ENCODE measurements around the gene SPECC1L. TPM values are rescaled to one million over a fixed set of nuclear protein-coding genes. Genes with fewer than 3 reads are reported as not detected.

SPECC1L gene
- total RNA-seq, 4 donors from 2014 or later = 65.2 to 102 (median 69.2) TPM

DNA sequence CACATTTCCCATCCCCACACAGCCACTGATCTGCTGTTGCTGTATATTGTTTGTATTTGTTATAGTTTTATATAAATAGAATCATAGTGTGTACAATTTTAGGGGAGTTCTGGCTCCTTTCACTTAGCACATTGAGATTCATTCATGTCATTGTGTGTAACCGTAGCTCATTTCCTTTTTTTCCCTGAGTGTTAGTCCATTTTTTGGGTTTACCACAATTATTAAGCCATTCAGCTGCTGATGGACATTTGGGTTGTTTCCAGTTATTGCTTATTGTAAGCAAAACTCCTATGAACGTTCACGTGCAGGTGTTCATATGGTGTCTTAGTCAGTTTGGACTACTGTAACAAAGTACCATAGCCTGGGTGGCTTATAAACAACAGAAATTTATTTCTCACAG is 123.2 kb downstream of the SPECC1L start:
- no peak overlapping the region for H3K27ac ChIP-seq
- no peaks in the 10 kb centered on the region for H3K27me3 ChIP-seq
- no peak for DNase-seq
- H3K36me3 ChIP-seq = peaks cover 5 to 9% of the 10 kb centered on the region in 2 donors
- WGBS, 2 donors = 91 to 93% methylated on average over 3 of the region's 3 CpGs
- intact Hi-C loops (cut with DNase I) = no loop called here
- H3K4me1 ChIP-seq = peaks cover 0 to 21% of the 10 kb centered on the region in 2 donors
- H3K9me3 ChIP-seq = no peaks in the 10 kb centered on the region
- no peak overlapping the region for H3K4me3 ChIP-seq (replicated peaks in 1 of 3)
- no peak for TF ChIP-seq POLR2A (IDR thresholded peaks at IDR 0.05)
- TF ChIP-seq, protein P1, sequence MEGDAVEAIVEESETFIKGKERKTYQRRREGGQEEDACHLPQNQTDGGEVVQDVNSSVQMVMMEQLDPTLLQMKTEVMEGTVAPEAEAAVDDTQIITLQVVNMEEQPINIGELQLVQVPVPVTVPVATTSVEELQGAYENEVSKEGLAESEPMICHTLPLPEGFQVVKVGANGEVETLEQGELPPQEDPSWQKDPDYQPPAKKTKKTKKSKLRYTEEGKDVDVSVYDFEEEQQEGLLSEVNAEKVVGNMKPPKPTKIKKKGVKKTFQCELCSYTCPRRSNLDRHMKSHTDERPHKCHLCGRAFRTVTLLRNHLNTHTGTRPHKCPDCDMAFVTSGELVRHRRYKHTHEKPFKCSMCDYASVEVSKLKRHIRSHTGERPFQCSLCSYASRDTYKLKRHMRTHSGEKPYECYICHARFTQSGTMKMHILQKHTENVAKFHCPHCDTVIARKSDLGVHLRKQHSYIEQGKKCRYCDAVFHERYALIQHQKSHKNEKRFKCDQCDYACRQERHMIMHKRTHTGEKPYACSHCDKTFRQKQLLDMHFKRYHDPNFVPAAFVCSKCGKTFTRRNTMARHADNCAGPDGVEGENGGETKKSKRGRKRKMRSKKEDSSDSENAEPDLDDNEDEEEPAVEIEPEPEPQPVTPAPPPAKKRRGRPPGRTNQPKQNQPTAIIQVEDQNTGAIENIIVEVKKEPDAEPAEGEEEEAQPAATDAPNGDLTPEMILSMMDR (IDR thresholded peaks at IDR 0.05) = no peak

DNA sequence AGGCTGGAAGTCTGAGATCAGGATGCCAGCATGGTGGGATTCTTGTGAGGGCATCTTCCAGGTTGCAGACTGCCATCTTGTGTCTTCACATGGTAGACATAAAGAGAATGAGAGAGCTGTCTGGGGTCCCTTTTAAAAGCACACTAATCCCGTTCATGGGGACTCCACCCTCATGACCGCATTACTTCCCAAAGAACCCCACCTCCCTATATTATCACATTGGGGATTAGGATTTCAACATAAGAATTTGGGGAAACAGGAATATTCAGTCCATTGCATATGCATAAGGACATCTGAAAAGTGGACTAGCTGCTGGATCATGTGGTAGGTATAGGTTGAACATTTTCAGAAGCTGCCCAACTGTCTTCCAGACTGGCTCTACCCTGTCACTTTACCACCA is 123.6 kb downstream of the SPECC1L start:
- intact Hi-C loops (cut with DNase I) = no loop called here
- H3K36me3 ChIP-seq = peaks cover 5 to 9% of the 10 kb centered on the region in 2 donors
- peaks cover 0 to 21% of the 10 kb centered on the region in 2 donors for H3K4me1 ChIP-seq
- no peak overlapping the region for H3K4me3 ChIP-seq (replicated peaks in 1 of 3)
- WGBS, 2 donors = 88 to 91% methylated on average over 2 of the region's 2 CpGs
- no peak for TF ChIP-seq POLR2A (IDR thresholded peaks at IDR 0.05)
- TF ChIP-seq, protein P1 (IDR thresholded peaks at IDR 0.05) = no peak
- H3K27ac ChIP-seq = no peak overlapping the region
- no peaks in the 10 kb centered on the region for H3K27me3 ChIP-seq
- H3K9me3 ChIP-seq = no peaks in the 10 kb centered on the region
- DNase-seq = no peak

GRCh38 chr22:24398409-24398808 is 127.8 kb downstream of the SPECC1L start:
- no peak overlapping the region for H3K27ac ChIP-seq
- intact Hi-C loops (cut with DNase I) = no loop called here
- H3K4me1 ChIP-seq = peaks cover 9 to 22% of the 10 kb centered on the region in 2 donors

DNA sequence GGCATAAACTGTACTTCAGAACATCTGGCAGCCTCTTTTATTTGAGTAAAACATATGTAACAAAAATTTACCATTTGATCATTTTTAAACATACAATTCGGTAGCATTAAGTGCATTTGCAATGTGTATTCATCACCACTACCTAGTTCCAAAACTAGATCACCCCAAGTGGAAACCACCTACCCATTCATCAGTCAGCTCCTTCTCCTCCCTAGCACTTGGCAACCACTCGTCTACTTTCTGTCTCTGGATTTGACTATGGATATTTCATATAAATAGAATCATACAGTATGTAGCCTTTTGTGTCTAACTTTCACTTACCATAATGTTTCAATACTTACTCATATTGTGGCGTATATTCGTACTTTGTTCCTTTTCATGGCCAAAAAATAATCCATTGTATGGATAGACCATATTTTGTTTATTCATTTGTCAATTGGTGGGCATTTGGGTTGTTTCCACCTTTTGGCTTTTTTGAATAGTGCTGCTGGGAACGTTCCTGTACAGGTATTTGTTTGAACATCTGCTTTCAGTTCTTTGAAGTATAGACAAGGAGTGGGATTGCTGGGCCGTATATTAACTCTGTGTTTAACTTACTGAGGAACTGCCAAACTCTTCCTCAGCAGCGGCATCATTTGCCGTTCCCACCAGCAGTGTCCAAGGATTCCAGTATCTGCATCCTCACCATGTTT is 129.5 kb downstream of the SPECC1L start:
- TF ChIP-seq, protein P1 (IDR thresholded peaks at IDR 0.05) = no peak
- Histone ChIP-seq H3K27me3 (no peaks in the 10 kb centered on the region), H3K9me3 (no peaks in the 10 kb centered on the region), H3K36me3 (peaks cover 7 to 18% of the 10 kb centered on the region in 2 donors), H3K4me3 (replicated peaks in 1 of 3) (no peak overlapping the region), H3K27ac (no peak overlapping the region), H3K4me1 (peaks cover 9 to 27% of the 10 kb centered on the region in 2 donors)
- intact Hi-C loops (cut with DNase I) = no loop called here
- DNase-seq = no peak
- WGBS, 2 donors = 82 to 84% methylated on average over 8 of the region's 8 CpGs

More at GRCh38 chr22:24398409-24398808, 127.8 kb downstream of the SPECC1L start:
- peaks cover 5 to 9% of the 10 kb centered on the region in 2 donors for H3K36me3 ChIP-seq
- H3K27me3 ChIP-seq = no peaks in the 10 kb centered on the region
- TF ChIP-seq, protein P1 (IDR thresholded peaks at IDR 0.05) = no peak
- TF ChIP-seq POLR2A (IDR thresholded peaks at IDR 0.05) = no peak
- H3K4me3 ChIP-seq (replicated peaks in 1 of 3) = no peak overlapping the region
- no peaks in the 10 kb centered on the region for H3K9me3 ChIP-seq
- DNase-seq = no peak

DNA sequence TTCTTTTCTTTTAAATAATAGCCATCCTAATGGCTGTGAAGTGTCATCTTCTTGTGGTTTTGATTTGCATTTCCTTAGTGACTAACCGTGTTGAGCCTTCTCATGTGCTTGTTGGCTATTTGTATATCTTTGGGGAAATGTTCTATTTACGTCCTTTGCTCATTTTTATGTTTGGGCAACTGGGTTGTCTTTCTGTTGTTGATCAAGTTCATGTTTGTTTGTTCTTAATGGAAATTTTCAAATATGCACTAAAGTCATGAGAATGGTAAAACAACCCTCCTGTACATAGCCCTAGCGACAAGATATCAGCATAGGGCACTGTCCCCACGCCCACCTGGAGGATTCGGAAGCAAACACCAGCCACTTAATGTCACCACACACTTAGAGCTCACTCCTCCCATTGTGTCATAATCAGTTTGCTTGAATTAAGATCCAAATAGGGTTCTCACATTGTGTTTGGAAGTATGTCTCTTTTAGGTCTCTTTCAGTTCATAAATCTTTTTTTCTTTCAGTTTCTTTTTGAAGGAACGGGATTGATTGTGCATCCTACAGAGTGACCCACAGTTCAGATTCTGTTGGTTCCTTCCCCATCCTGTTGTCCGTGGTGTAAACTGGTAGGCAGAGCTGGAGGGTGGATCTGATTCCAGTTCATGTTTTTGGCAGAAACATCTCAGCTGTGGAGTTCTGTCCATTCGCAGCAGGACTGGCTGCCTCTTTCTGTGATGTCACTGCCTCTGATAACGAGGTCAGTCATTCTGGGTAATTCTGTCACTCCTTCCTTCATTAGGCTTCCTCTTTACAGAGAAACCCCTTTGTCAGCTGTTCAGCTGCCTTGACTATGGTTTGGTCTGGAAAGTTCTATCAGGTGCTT is 130.3 kb downstream of the SPECC1L start:
- H3K4me3 ChIP-seq (replicated peaks in 1 of 3) = no peak overlapping the region
- intact Hi-C loops (cut with DNase I) = no loop called here
- 75 to 76% methylated on average over 9 of the region's 9 CpGs for WGBS, 2 donors
- no peaks in the 10 kb centered on the region for H3K27me3 ChIP-seq
- peak overlapping the region in 2 of 3 donors; percentile 17 to 55 for H3K27ac ChIP-seq
- TF ChIP-seq, protein P1 (IDR thresholded peaks at IDR 0.05) = no peak
- no peak for TF ChIP-seq POLR2A (IDR thresholded peaks at IDR 0.05)
- H3K9me3 ChIP-seq = no peaks in the 10 kb centered on the region
- H3K4me1 ChIP-seq = peaks cover 9 to 27% of the 10 kb centered on the region in 2 donors
- no peak for DNase-seq
- H3K36me3 ChIP-seq = peaks cover 7 to 14% of the 10 kb centered on the region in 2 donors
